H1 (cell line): Measurements from ENCODE around the gene IL1RAPL1. TPM values are rescaled to one million over a fixed set of nuclear protein-coding genes. Genes with fewer than 3 reads are reported as not detected.

Experiments used
- CTCF ChIA-PET: fragments of 300-600 bp; sonication (Branson Sonifier 250); formaldehyde crosslinking; loops from one replicate; lab custom pipeline; 2021; ENCODE audit not compliant: partially characterized antibody; lab: Charles Lee
- POLR2A ChIA-PET: fragments of 300-600 bp; sonication (Branson Sonifier 250); formaldehyde crosslinking; loops from one replicate; lab custom pipeline; 2021; ENCODE audit warnings: inconsistent platforms; ENCODE audit not compliant: partially characterized antibody; lab: Charles Lee
- DNase-seq, 2 experiments: peaks; one replicate each; pipeline versions ENCODE4 v3.0.0 to v3.0.0-alpha.2; 2010 to 2022; ENCODE audit warnings: low spot score in 2 of 2, low read depth in 1 of 2, mixed read lengths in 1 of 2
- FAIRE-seq: peaks from 2 replicates; lab custom pipeline; 2011; peaks lifted over from hg19 to GRCh38; lab: Jason Lieb, UNC
- H2AFZ ChIP-seq: 2 replicates; pipeline ENCODE4 v1.8.1; 2012; ENCODE audit warnings: low read length, inconsistent platforms
- H2AK5ac ChIP-seq: 2 replicates; pipeline ENCODE4 v1.6.1; 2013; ENCODE audit warnings: low read depth, low read length
- H2BK120ac ChIP-seq: replicated peaks from 2 replicates; pipeline ENCODE3; 2013; ENCODE audit warnings: low read depth, low read length, inconsistent platforms
- H2BK12ac ChIP-seq: 2 replicates; pipeline ENCODE4 v1.6.1; 2013; ENCODE audit warnings: low read depth, low read length
- H2BK15ac ChIP-seq: 2 replicates; pipeline ENCODE4 v1.6.1; 2013; ENCODE audit warnings: low read length
- H2BK20ac ChIP-seq: 2 replicates; pipeline ENCODE4 v1.6.1; 2013; ENCODE audit warnings: low read length
- H2BK5ac ChIP-seq: 2 replicates; pipeline ENCODE4 v1.6.1; 2013; ENCODE audit warnings: low read depth, low read length
- H3K14ac ChIP-seq: 2 replicates; pipeline ENCODE4 v1.6.1; 2013; ENCODE audit warnings: inconsistent platforms; ENCODE audit not compliant: insufficient read length
- H3K18ac ChIP-seq: 2 replicates; pipeline ENCODE4 v1.6.1; 2013; ENCODE audit warnings: low read length; ENCODE audit errors: extremely low read depth
- H3K23ac ChIP-seq: 2 replicates; pipeline ENCODE4 v1.6.1; 2013; ENCODE audit warnings: inconsistent platforms; ENCODE audit not compliant: insufficient read length
- H3K23me2 ChIP-seq: 2 replicates; pipeline ENCODE4 v1.6.1; 2013; ENCODE audit warnings: low read depth, low read length
- H3K27ac ChIP-seq: 2 replicates; pipeline ENCODE4 v1.6.1; 2011; ENCODE audit warnings: low read depth, low read length, inconsistent platforms
- H3K27me3 ChIP-seq, 4 experiments: replicated peaks in 1 of 4; 1 replicate in 1 of 4; 2 replicates in 3 of 4; pipeline versions ENCODE4 v1.6.1 to v1.8.1; 2011 to 2013; ENCODE audit warnings: low read length in 3 of 4, mild to moderate bottlenecking in 3 of 4, inconsistent platforms in 2 of 4, mixed read lengths in 2 of 4, moderate library complexity in 1 of 4; ENCODE audit not compliant: control insufficient read depth in 3 of 4, insufficient read depth in 3 of 4; ENCODE audit errors: extremely low read depth in 1 of 4
- H3K36me3 ChIP-seq, 4 experiments: 2 replicates each; pipeline versions ENCODE4 v1.6.1 to v1.8.1; 2011 to 2013; ENCODE audit warnings: mild to moderate bottlenecking in 4 of 4, low read length in 3 of 4, moderate library complexity in 2 of 4, control low read depth in 1 of 4, inconsistent platforms in 1 of 4; ENCODE audit not compliant: insufficient read depth in 4 of 4, control insufficient read depth in 2 of 4
- H3K4ac ChIP-seq: replicated peaks from 2 replicates; pipeline ENCODE3; 2013; ENCODE audit warnings: low read length, low read depth, mixed read lengths, inconsistent platforms; ENCODE audit not compliant: insufficient read length
- H3K4me1 ChIP-seq, 4 experiments: replicated peaks in 1 of 4; 1 replicate in 1 of 4; 2 replicates in 3 of 4; pipeline versions ENCODE4 v1.6.1 to v1.8.1; 2011 to 2013; ENCODE audit warnings: low read length in 3 of 4, inconsistent platforms in 2 of 4, mixed read lengths in 1 of 4; ENCODE audit not compliant: insufficient read depth in 4 of 4, control insufficient read depth in 3 of 4
- H3K4me2 ChIP-seq, 2 experiments: 2 replicates each; pipeline versions ENCODE4 v1.6.1 to v1.8.1; 2011 to 2013; ENCODE audit warnings: low read depth in 2 of 2, low read length in 2 of 2, control low read depth in 1 of 2, inconsistent platforms in 1 of 2, mild to moderate bottlenecking in 1 of 2; ENCODE audit not compliant: insufficient read depth in 1 of 2
- H3K4me3 ChIP-seq, 4 experiments: fragments of 200-600, 300-600 bp in 1 of 4; sonication (generic), shearing (Covaris generic), sonication (Bioruptor Twin) in 1 of 4; 2 replicates each; pipeline versions ENCODE4 v1.5.1 to v1.8.1; 2011 to 2016; ENCODE audit warnings: low read length in 4 of 4, low read depth in 3 of 4, control low read depth in 2 of 4, inconsistent platforms in 2 of 4, mild to moderate bottlenecking in 2 of 4, mixed read lengths in 1 of 4, moderate library complexity in 1 of 4; ENCODE audit not compliant: insufficient read depth in 2 of 4; ENCODE audit errors: extremely low read depth in 1 of 4
- H3K56ac ChIP-seq: replicated peaks from 2 replicates; pipeline ENCODE3; 2013; ENCODE audit warnings: low read depth, mild to moderate bottlenecking, mixed read lengths, low read length, inconsistent platforms; ENCODE audit not compliant: insufficient read length
- H3K79me1 ChIP-seq: 2 replicates; pipeline ENCODE4 v1.6.1; 2013; ENCODE audit warnings: low read depth, low read length, control low read depth
- H3K79me2 ChIP-seq, 2 experiments: 2 replicates each; pipeline versions ENCODE4 v1.6.1 to v1.8.1; 2012 to 2013; ENCODE audit warnings: low read length in 2 of 2, mild to moderate bottlenecking in 2 of 2, inconsistent platforms in 1 of 2; ENCODE audit not compliant: insufficient read depth in 2 of 2, control insufficient read depth in 1 of 2
- H3K9ac ChIP-seq, 4 experiments: replicated peaks in 1 of 4; 1 replicate in 1 of 4; 2 replicates in 3 of 4; pipeline versions ENCODE4 v1.6.1 to v1.8.1; 2011 to 2013; ENCODE audit warnings: low read depth in 3 of 4, low read length in 3 of 4, control low read depth in 2 of 4, mild to moderate bottlenecking in 2 of 4, moderate library complexity in 2 of 4, inconsistent platforms in 1 of 4; ENCODE audit errors: extremely low read depth in 1 of 4
- H3K9me3 ChIP-seq, 2 experiments: 2 replicates each; pipeline versions ENCODE4 v1.6.1 to v1.8.1; 2012 to 2013; ENCODE audit warnings: mild to moderate bottlenecking in 2 of 2, moderate library complexity in 2 of 2, control low read depth in 1 of 2, inconsistent platforms in 1 of 2, low read depth in 1 of 2, low read length in 1 of 2, mixed read lengths in 1 of 2; ENCODE audit not compliant: insufficient read depth in 2 of 2
- H4K20me1 ChIP-seq, 2 experiments: replicated peaks in 1 of 2; 2 replicates each; pipeline versions ENCODE3 to v1.8.1; 2011 to 2013; ENCODE audit warnings: inconsistent platforms in 2 of 2, low read length in 2 of 2, mild to moderate bottlenecking in 1 of 2; ENCODE audit not compliant: insufficient read depth in 2 of 2, control insufficient read depth in 1 of 2
- H4K5ac ChIP-seq: 2 replicates; pipeline ENCODE4 v1.6.1; 2013; ENCODE audit warnings: low read length, low read depth, mixed read lengths, inconsistent platforms; ENCODE audit not compliant: insufficient read length
- H4K8ac ChIP-seq: 2 replicates; pipeline ENCODE4 v1.8.0; 2013; ENCODE audit warnings: mild to moderate bottlenecking, moderate library complexity, low read length, inconsistent platforms; ENCODE audit not compliant: insufficient read depth; ENCODE audit errors: extremely low read depth
- H4K91ac ChIP-seq: replicated peaks from 2 replicates; pipeline ENCODE3; 2013; ENCODE audit warnings: low read length, mixed read lengths, inconsistent platforms; ENCODE audit not compliant: insufficient read length
- BACH1 ChIP-seq: IDR thresholded peaks from 2 replicates; pipeline ENCODE4 v1.6.1; 2012; ENCODE audit warnings: low read length, improper control_type of control experiment
- BCL11A ChIP-seq, 2 experiments: IDR thresholded peaks; one replicate each; pipeline ENCODE4 v1.6.1; 2011; ENCODE audit warnings: low read depth in 2 of 2, low read length in 2 of 2, mild to moderate bottlenecking in 2 of 2
- CBX8 ChIP-seq: fragments of 300-800, 300-1000 bp; sonication (generic); IDR thresholded peaks from 2 replicates; pipeline ENCODE4 v1.7.1; 2016; ENCODE audit warnings: low read depth, low read length, borderline replicate concordance
- CHD2 ChIP-seq: IDR thresholded peaks from 2 replicates; pipeline ENCODE4 v1.6.1; 2012; ENCODE audit warnings: low read length, improper control_type of control experiment
- CREB1 ChIP-seq: IDR thresholded peaks from 2 replicates; pipeline ENCODE4 v1.6.1; 2012; ENCODE audit warnings: inconsistent platforms
- CTBP2 ChIP-seq: IDR thresholded peaks from 2 replicates; pipeline ENCODE4 v1.7.0; 2011; ENCODE audit warnings: borderline replicate concordance, mild to moderate bottlenecking, moderate library complexity, mixed read lengths, low read length; ENCODE audit not compliant: insufficient read depth, insufficient read length
- EP300 ChIP-seq, 2 experiments: IDR thresholded peaks; 1 replicate in 1 of 2; 2 replicates in 1 of 2; pipeline ENCODE4 v1.6.1; 2011 to 2012; ENCODE audit warnings: low read depth in 2 of 2, low read length in 2 of 2, mild to moderate bottlenecking in 2 of 2, borderline replicate concordance in 1 of 2, inconsistent platforms in 1 of 2, moderate library complexity in 1 of 2
- MAFK ChIP-seq: IDR thresholded peaks from 2 replicates; pipeline ENCODE4 v1.6.1; 2012; ENCODE audit warnings: low read depth, mild to moderate bottlenecking, improper control_type of control experiment, low read length
- POLR2AphosphoS5 ChIP-seq: IDR thresholded peaks from 2 replicates; pipeline ENCODE4 v1.6.1; 2011; ENCODE audit warnings: low read depth, low read length
- SIN3A ChIP-seq, 2 experiments: IDR thresholded peaks in 1 of 2; conservative IDR thresholded peaks in 1 of 2; 2 replicates each; pipeline ENCODE4 v1.6.1; 2011 to 2012; ENCODE audit warnings: low read length in 2 of 2, improper control_type of control experiment in 1 of 2, low read depth in 1 of 2, mild to moderate bottlenecking in 1 of 2
- ZNF274 ChIP-seq: IDR thresholded peaks from 2 replicates; pipeline ENCODE4 v1.7.0; 2012; ENCODE audit warnings: low read length, borderline replicate concordance; ENCODE audit errors: extremely low read depth
- WGBS, 2 experiments: shearing (Covaris generic) in 1 of 2; methylation state at CpG; one replicate each; pipeline versions ENCODE4 v1.1.6 to v1.1.7; 2013 to 2015; ENCODE audit warnings: low lambda C conversion rate in 2 of 2, mixed read lengths in 2 of 2, inconsistent platforms in 1 of 2, low coverage in 1 of 2, missing lambda C conversion rate in 1 of 2; ENCODE audit not compliant: insufficient replicate concordance in 2 of 2, insufficient coverage in 1 of 2, insufficient read length in 1 of 2; ENCODE audit errors: extremely low coverage in 1 of 2, missing lambda C conversion rate in 1 of 2; 5-methylcytosine and 5-hydroxymethylcytosine counted together
- polyA plus RNA-seq, 7 experiments: library from polyadenylated mRNA; depleted of rRNA in 3 of 7; stranded (reverse) in 5 of 7; unstranded in 2 of 7; fragments of >200 nt in 5 of 7; fragments of 200-250 nt in 2 of 7; gene quantifications; 1 replicate in 5 of 7; 2 replicates in 1 of 7; 4 replicates in 1 of 7; pipeline versions ENCODE4 v1.2.1 to v1.2.3, GENCODE V29; 2011 to 2013; ENCODE audit warnings: missing spikeins in 2 of 7, mixed read lengths in 2 of 7
- total RNA-seq: library from RNA; stranded (reverse); fragmentation: NEBNext Ultra II Directional; extraction: Animal tissue kit (Norgen Biotek cat#: 25700); gene quantifications from 2 replicates; pipeline ENCODE4 v1.2.1, GENCODE V29; 2021

The IL1RAPL1 gene
- total and polyA plus RNA-seq, 2 of the 8 experiments (the other 6 are each of a cell fraction or from before 2014, with no cell fraction given): 0.11 to 0.35 TPM

DNA sequence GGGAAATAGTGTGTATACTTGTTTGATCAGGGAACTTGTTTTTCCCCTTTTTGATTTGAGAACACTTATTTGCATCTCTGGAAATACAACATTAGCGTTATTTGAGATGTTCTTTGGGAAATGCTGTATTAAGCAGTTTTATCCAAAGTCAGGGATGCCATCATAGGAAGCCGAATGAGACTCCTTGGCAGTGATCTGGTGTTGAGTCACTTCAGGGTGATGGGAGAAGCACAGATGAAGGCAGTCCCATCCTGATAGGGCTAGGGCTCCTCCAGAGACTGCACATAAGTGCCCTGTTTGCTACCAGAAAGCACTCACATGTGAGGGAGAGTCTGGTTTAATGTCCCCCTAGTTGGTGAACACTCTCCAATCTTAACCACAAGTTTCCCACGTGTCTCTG, 62.3 kb downstream of the IL1RAPL1 start:
- no peak overlapping the region for H3K27ac ChIP-seq
- no peak overlapping the region for H2AK5ac ChIP-seq
- H3K56ac ChIP-seq: no peak overlapping the region
- no peak overlapping the region for H4K8ac ChIP-seq
- H2BK20ac ChIP-seq: no peak overlapping the region
- no peaks in the 10 kb centered on the region for H3K79me1 ChIP-seq
- TF ChIP-seq BACH1: no peak
- no peak for TF ChIP-seq CTBP2
- no peak for TF ChIP-seq MAFK
- no peak for TF ChIP-seq BCL11A (IDR thresholded peaks at IDR 0.05; ENCODE audit: low read depth in 2 of 2, low read length in 2 of 2)
- TF ChIP-seq CBX8: no peak
- no peak for TF ChIP-seq SIN3A (conservative IDR thresholded peaks at IDR 0.05 in 1 of 2, IDR thresholded peaks at IDR 0.05 in 1 of 2; ENCODE audit: low read depth in 1 of 2, low read length in 2 of 2)
- no peak for TF ChIP-seq ZNF274
- no peak for TF ChIP-seq POLR2AphosphoS5
- no peak for TF ChIP-seq CREB1
- no peak for TF ChIP-seq EP300 (IDR thresholded peaks at IDR 0.05; ENCODE audit: borderline replicate concordance in 1 of 2, low read depth in 2 of 2, low read length in 2 of 2)
- TF ChIP-seq CHD2: no peak
- H3K18ac ChIP-seq: no peak overlapping the region
- H3K9ac ChIP-seq: no peak overlapping the region
- POLR2A ChIA-PET: no interaction called here
- no peak overlapping the region for H4K91ac ChIP-seq
- CTCF ChIA-PET: interaction anchor here (1.7 kb wide), 1 partner anchor 10 kb away, joined by 8 read pairs; no protein-coding TSS in a partner anchor
- no peaks in the 10 kb centered on the region for H4K20me1 ChIP-seq
- no peak overlapping the region for H2AFZ ChIP-seq
- H2BK12ac ChIP-seq: no peak overlapping the region
- H3K4me1 ChIP-seq: no peaks in the 10 kb centered on the region
- no peaks in the 10 kb centered on the region for H3K27me3 ChIP-seq
- FAIRE-seq (no peak), DNase-seq (no peak)
- H3K14ac ChIP-seq: no peak overlapping the region
- no peak overlapping the region for H2BK15ac ChIP-seq
- WGBS, 2 experiments: 82% methylated on average over 3 of the region's 3 CpGs; no CpG with 5 or more reads in 1 of the 2 experiments
- H4K5ac ChIP-seq: no peak overlapping the region
- H3K4me3 ChIP-seq: no peak overlapping the region
- no peaks in the 10 kb centered on the region for H3K23me2 ChIP-seq
- no peak overlapping the region for H3K4ac ChIP-seq
- H3K36me3 ChIP-seq: no peaks in the 10 kb centered on the region
- no peak overlapping the region for H3K23ac ChIP-seq
- no peak overlapping the region for H2BK5ac ChIP-seq
- no peak overlapping the region for H3K4me2 ChIP-seq
- H2BK120ac ChIP-seq: no peak overlapping the region
- H3K9me3 ChIP-seq: no peaks in the 10 kb centered on the region
- H3K79me2 ChIP-seq: no peaks in the 10 kb centered on the region
